ENCODE measurements around the gene TERF2IP.

The TERF2IP gene

GRCh38 chr16:75640598-75640997, 7.0 kb upstream of the TERF2IP start:
- DNase-seq: no peak

DNA sequence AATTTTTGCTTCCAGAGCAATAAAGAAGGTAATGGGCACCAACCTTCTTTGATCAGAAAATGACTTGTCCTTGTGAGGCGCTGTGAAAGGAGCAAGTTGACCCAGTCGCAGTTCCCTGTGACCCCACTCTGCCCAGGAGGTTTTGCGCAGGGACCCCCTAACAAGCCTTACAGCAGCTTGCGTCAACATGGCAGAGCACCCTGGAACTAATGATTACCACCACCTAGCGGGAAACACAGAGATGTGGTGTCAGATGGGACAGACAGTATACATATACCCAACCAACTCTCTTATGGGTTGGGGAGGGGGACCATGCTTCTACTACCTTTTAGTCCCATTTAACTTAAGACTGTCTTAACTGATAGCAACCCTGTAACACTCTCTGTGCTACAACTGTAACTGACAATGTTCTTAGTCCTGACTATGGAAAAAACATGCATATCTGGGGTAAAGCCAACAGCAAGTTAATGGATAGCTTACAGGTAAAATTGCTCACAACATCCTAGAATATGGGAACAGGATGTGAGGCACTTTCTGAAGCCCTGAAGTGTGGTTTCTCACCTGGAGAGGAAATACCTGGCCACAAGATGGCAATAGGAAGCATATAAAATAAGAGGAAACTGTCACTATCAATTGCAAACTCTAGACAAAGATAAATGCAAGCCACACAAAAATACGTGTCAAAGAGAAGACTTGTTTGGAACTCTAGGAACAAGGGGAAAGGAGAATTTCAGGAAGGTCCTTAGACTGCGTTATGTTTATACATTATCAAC, 3.1 kb upstream of the TERF2IP start:
- no peak for DNase-seq

DNA sequence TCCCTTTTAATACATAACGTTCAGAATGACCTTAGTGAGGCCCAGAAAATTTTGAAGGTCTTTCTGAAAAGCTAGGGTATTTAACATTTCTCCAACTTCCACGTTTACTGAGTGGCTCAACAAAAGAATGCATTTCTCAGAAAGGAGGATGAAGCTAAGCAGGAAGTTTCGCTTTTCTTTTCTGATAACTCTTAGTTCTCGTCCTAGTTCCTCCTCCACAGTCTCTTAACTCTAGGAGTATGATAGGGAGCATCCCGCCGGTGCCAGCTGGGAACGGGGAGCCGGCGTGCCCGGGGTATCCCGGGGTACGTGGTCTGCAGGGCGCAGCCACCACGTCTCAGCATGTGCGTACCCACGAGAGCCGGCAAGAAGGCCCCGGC, 471 bp upstream of the TERF2IP start:
- DNase-seq: no peak

DNA sequence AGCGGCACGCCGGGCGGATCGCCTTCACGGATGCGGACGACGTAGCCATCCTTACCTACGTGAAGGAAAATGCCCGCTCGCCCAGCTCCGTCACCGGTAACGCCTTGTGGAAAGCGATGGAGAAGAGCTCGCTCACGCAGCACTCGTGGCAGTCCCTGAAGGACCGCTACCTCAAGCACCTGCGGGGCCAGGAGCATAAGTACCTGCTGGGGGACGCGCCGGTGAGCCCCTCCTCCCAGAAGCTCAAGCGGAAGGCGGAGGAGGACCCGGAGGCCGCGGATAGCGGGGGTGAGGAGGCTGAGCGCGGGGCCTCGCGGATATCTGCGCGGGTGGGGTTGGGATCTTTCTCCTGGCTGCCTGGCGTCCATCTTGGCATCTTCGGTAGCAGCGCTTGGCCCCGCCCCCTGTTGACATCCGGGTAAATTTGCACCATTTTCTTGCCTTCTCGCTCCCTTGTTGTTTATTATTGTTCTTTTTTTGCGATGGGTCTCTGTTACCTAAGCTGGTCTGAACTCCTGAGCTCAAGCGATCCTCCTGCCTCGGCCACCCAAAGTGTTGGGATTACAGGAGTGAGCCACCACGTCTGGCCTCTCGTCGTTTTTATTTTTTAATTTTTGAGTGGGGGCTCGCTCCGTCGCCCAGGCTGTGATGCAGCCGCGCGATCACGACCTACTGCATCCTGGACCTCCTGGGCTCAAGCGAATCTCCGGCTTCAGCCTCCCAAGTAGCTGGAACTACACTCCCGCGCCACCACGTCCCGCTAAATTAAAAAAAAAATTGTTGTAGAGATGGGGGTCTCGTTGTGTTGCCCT, 898 bp downstream of the TERF2IP start:
- DNase-seq: peak; percentile 88 to 89

GRCh38 chr16:75653922-75654321, 6.3 kb downstream of the TERF2IP start:
- DNase-seq: no peak

GRCh38 chr16:75658175-75658574, 10.6 kb downstream of the TERF2IP start:
- DNase-seq: no peak

DNA sequence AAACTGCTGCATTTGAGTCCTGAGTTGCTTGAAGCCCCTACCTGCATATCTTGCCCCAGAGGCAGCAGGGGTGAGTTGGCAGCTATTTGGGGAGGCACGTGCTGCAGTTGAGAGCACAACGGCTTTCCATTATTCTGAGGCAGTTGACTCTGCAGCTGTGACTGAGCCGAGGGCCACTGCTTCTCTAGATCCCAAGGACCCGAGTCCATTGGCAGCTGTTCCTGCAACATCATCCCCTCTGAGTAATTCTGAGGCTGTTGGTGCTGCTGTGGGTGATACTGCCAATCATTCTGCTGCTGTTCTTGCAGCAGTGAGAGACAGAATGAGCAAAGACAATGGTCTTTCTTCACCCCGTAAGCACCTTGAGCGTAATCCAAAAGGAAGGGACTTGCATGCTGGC, 12.7 kb downstream of the TERF2IP start:
- no peak for DNase-seq

DNA sequence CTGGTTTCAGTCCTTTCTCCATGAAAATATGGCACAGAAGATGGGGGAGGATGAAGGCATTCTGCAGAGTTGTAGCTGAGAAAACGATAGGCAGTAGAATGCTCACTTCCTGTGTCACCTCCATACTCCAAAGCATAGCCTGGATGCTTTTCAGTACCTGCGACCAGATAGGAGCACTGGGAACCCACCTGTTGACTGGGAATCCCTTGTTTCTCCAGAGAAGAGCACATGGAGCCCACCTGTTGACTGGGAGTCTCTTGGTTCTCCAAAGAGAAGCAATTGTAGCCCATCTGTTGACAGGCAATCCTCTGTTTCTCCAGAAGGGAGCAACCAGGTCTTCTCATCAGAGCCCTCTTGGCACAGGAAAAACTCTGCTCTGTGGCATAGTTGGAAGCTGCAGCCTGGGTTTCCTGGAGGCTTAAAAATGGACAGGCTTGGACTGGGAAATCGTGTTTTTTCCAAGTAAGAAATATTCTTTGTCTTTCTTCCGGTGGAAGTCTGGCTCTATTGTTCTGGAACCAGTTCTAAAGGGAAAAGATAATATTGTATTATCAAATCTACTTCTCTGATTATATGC, 13.2 kb downstream of the TERF2IP start:
- no peak for DNase-seq

DNA sequence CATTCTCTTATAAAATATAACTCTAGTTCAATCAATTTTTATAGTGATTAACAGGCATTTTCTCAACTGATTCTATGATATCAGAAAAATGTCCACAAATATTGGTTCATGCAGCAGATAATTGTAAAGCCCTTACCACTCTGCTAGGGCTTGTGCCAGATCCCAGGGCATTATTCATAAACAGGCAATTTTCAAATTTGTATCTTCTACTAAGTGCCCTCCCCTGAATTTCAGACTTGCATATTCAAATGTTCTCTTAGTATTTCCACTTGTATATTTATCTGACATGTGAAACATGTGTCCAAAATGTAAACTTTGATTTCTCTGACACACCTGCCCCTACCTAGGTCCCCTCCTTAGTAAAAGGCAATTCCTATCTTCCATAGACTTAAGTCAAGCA, 19.9 kb downstream of the TERF2IP start:
- DNase-seq: no peak

- DNase-seq: no peak
Observed at GRCh38 chr16:75676909-75677308, 29.3 kb downstream of the TERF2IP start, which contains the start of gene CPHXL2. CPHXL2 (minus strand) TSS chr16:75677009; CDS start chr16:75676999, 10 bp downstream.

DNA sequence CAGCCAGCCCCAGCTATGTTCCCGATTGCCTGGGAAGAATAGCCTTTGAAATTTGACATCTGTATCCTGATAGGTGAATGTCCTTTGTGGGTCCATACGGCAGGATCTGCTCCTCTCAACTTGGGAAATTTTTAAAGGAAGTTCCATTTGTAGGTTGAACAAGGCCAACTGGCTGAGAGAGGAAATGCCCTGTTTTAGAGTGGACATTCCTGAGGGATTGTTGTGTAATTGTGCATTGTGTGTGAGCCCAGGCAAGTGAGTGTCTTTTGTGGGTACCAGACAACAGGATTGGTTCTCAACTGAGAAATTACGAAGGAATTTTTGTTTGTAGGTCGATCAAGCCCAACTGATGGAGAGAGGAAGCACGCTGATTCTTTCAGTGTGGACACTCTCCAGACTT, 31.8 kb downstream of the TERF2IP start:
- no peak for DNase-seq

DNA sequence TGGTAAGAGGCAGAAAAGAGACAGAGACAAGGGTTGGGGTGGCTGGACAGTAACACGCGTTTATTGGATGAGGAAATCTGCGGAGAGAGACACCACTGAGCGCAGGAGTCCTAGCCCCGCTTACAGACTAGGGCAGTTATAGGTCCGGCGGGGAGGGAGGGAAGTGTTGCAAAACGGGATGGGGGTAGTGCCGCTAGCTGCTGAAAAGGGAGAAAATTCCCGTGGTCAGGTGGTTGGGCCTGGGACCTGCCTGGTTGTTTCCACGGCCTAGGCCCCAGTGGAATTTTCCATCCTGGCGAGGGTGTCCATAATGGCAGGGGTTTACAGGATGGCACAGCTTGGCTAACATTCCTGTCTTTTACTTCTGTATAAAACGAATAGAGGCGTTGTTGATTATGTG, 34.7 kb downstream of the TERF2IP start:
- DNase-seq: no peak

- no peak for DNase-seq
Observed at GRCh38 chr16:75687361-75687760, 39.8 kb downstream of the TERF2IP start.

DNA sequence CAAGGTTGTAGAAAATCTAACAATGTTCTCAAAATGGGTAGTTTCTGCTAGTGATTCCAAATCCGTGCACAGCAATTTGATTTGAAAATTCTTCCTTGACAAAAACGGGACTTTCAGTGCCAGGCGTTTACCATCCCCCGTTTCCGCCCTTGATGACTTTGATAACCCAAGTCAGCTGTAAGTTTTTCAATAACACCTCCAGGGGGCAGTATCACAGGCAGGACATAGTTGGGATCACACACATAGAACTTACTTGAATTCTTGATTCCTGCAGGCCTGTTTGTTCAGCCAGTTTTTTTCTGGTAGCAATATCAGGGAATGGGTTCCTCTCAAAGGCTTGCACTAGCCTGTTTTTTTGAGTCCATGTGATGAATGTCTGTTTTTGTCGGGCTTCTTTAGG, 48.1 kb downstream of the TERF2IP start:
- DNase-seq: no peak

GRCh38 chr16:75697571-75697970, 50.0 kb downstream of the TERF2IP start:
- DNase-seq: no peak

- DNase-seq: no peak
Observed at GRCh38 chr16:75701361-75701760, 53.8 kb downstream of the TERF2IP start, which contains the start of gene DUXB. DUXB (minus strand) TSS chr16:75701461; CDS start chr16:75701418, 43 bp downstream.

- DNase-seq: no peak
Observed at GRCh38 chr16:75702242-75702641, 54.7 kb downstream of the TERF2IP start.

DNA sequence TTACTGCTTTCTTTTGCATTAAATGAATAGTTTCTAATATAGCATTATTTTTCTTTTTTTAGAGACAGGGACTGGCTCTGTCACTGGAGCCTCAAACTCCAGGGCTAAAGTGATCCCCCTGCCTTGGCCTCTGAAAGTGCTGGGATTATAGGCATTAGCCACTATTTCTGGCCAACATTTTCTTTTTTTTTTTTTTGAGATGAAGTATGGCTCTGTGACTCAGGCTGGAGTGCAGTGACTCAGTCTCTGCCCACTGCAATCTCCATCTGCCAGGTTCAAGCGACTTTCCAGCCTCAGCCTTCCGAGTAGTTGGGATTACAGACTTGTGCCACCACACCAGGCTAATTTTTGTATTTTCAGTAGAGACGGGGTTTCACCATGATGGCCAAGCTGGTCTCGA, 55.7 kb downstream of the TERF2IP start:
- no peak for DNase-seq
